Neural progenitor cell (in vitro differentiated cells): ENCODE results near the gene PRKAR1A. TPM values are rescaled to one million over a fixed set of nuclear protein-coding genes. Genes with fewer than 3 reads are reported as not detected.

Source experiments
- DNase-seq: peaks from one replicate; pipeline ENCODE4 v3.0.0-alpha.2; 2016; ENCODE audit warnings: low spot score
- H2AFZ ChIP-seq: fragments of 200-600 bp; sonication (generic); replicated peaks from 2 replicates; pipeline ENCODE4 v1.6.1; 2016; ENCODE audit warnings: antibody characterized with exemption
- H3F3A ChIP-seq: fragments of 200-600 bp; sonication (generic); 2 replicates; pipeline ENCODE4 v1.6.1; 2016; ENCODE audit warnings: antibody characterized with exemption, low read depth
- H3K27ac ChIP-seq: fragments of 200-600 bp; sonication (generic); 2 replicates; pipeline ENCODE4 v1.5.1; 2016; ENCODE audit warnings: mild to moderate bottlenecking
- H3K27me3 ChIP-seq: fragments of 200-600 bp; sonication (generic); 2 replicates; pipeline ENCODE4 v1.6.1; 2016; ENCODE audit warnings: mild to moderate bottlenecking, moderate library complexity
- H3K36me3 ChIP-seq: fragments of 200-600 bp; sonication (generic); 2 replicates; pipeline ENCODE4 v1.5.1; 2016
- H3K4me1 ChIP-seq: fragments of 200-600 bp; sonication (generic); 2 replicates; pipeline ENCODE4 v1.6.1; 2016; ENCODE audit warnings: mixed run types
- H3K4me2 ChIP-seq: fragments of 200-600 bp; sonication (generic); 2 replicates; pipeline ENCODE4 v1.6.1; 2016
- H3K4me3 ChIP-seq: fragments of 200-600 bp; sonication (generic); 2 replicates; pipeline ENCODE4 v1.5.1; 2016
- H3K79me2 ChIP-seq: fragments of 200-600 bp; sonication (generic); 2 replicates; pipeline ENCODE4 v1.6.1; 2016; ENCODE audit warnings: low read depth
- H3K9ac ChIP-seq: fragments of 200-600 bp; sonication (generic); 2 replicates; pipeline ENCODE4 v1.6.1; 2016
- H3K9me3 ChIP-seq: fragments of 200-600 bp; sonication (generic); 2 replicates; pipeline ENCODE4 v1.5.1; 2016; ENCODE audit warnings: low read depth
- H4K20me1 ChIP-seq: fragments of 200-600 bp; sonication (generic); 2 replicates; pipeline ENCODE4 v1.6.1; 2016; ENCODE audit warnings: low read depth
- H3K27ac Mint-ChIP-seq: 3 replicates; pipeline ENCODE4 v1.8.0; 2021; ENCODE audit warnings: mixed read lengths
- H3K27me3 Mint-ChIP-seq: 2 replicates; pipeline ENCODE4 v1.8.0; 2022; ENCODE audit warnings: low read depth, mild to moderate bottlenecking, inconsistent platforms, moderate library complexity, mixed read lengths; ENCODE audit not compliant: insufficient read depth
- H3K36me3 Mint-ChIP-seq: 3 replicates; pipeline ENCODE4 v1.8.0; 2021; ENCODE audit warnings: mixed read lengths
- H3K4me1 Mint-ChIP-seq: 3 replicates; pipeline ENCODE4 v1.8.0; 2021; ENCODE audit warnings: mixed read lengths
- H3K4me3 Mint-ChIP-seq: 3 replicates; pipeline ENCODE4 v1.8.0; 2021; ENCODE audit warnings: mild to moderate bottlenecking, moderate library complexity, mixed read lengths
- H3K9me3 Mint-ChIP-seq: 3 replicates; pipeline ENCODE4 v1.8.0; 2020; ENCODE audit warnings: mixed read lengths
- CTCF ChIP-seq: fragments of 200-600 bp; sonication (generic); IDR thresholded peaks from 2 replicates; pipeline ENCODE4 v1.5.1; 2017; ENCODE audit warnings: antibody characterized with exemption, mild to moderate bottlenecking
- EZH2 ChIP-seq: fragments of 200-600 bp; sonication (generic); IDR thresholded peaks from 2 replicates; pipeline ENCODE4 v1.6.1; 2017; ENCODE audit warnings: antibody characterized with exemption, mild to moderate bottlenecking, moderate library complexity
- EZH2phosphoT487 ChIP-seq: fragments of 200-600 bp; sonication (generic); IDR thresholded peaks from 2 replicates; pipeline ENCODE4 v1.6.1; 2017; ENCODE audit warnings: antibody characterized with exemption
- total RNA-seq: library from RNA; depleted of rRNA; stranded (reverse); fragments of >200 nt; gene quantifications from 2 replicates; pipeline ENCODE4 v1.2.3, GENCODE V29; 2015; ENCODE audit warnings: low replicate concordance

The PRKAR1A gene
- total RNA-seq, 1 donor from 2014 or later = 168 TPM

- no peak overlapping the region for H3K4me2 ChIP-seq
- DNase-seq = no peak
- TF ChIP-seq CTCF = no peak
- TF ChIP-seq EZH2 = no peak
- no peak for TF ChIP-seq EZH2phosphoT487
These were observed 43.4 kb upstream of the PRKAR1A start for GRCh38 chr17:68468788-68469187.

GRCh38 chr17:68470961-68471360 lies 41.3 kb upstream of the PRKAR1A start:
- Histone ChIP-seq H3K79me2 (no peaks in the 10 kb centered on the region), H3K4me3 (no peak overlapping the region), H3F3A (no peaks in the 10 kb centered on the region), H3K4me1 (no peaks in the 10 kb centered on the region), H3K27me3 (no peaks in the 10 kb centered on the region), H4K20me1 (no peaks in the 10 kb centered on the region), H3K36me3 (no peaks in the 10 kb centered on the region), H3K9ac (no peak overlapping the region), H3K27ac (no peak overlapping the region), H3K4me2 (no peak overlapping the region), H2AFZ (peak overlapping the region; percentile 69), H3K9me3 (no peaks in the 10 kb centered on the region)
- no peaks in the 10 kb centered on the region for H3K4me1 Mint-ChIP-seq
- no peak for TF ChIP-seq CTCF
- TF ChIP-seq EZH2phosphoT487 = no peak
- no peak for TF ChIP-seq EZH2
- no peak overlapping the region for H3K4me3 Mint-ChIP-seq
- H3K9me3 Mint-ChIP-seq = peaks cover 6% of the 10 kb centered on the region
- H3K36me3 Mint-ChIP-seq = no peaks in the 10 kb centered on the region
- DNase-seq = no peak
- H3K27me3 Mint-ChIP-seq = peaks cover 4% of the 10 kb centered on the region
- no peak overlapping the region for H3K27ac Mint-ChIP-seq

More at GRCh38 chr17:68468788-68469187, 43.4 kb upstream of the PRKAR1A start:
- Histone ChIP-seq H4K20me1 (no peaks in the 10 kb centered on the region), H3K36me3 (no peaks in the 10 kb centered on the region), H3K4me3 (no peak overlapping the region), H3K27me3 (no peaks in the 10 kb centered on the region), H3K27ac (no peak overlapping the region), H3K9me3 (no peaks in the 10 kb centered on the region), H3K4me1 (no peaks in the 10 kb centered on the region), H3K79me2 (no peaks in the 10 kb centered on the region), H3F3A (no peaks in the 10 kb centered on the region), H2AFZ (no peak overlapping the region), H3K9ac (no peak overlapping the region)
- H3K4me1 Mint-ChIP-seq = no peaks in the 10 kb centered on the region
- H3K4me3 Mint-ChIP-seq = no peak overlapping the region
- no peak overlapping the region for H3K27ac Mint-ChIP-seq
- H3K27me3 Mint-ChIP-seq = peaks cover 4% of the 10 kb centered on the region
- peaks cover 6% of the 10 kb centered on the region for H3K9me3 Mint-ChIP-seq
- no peaks in the 10 kb centered on the region for H3K36me3 Mint-ChIP-seq

- no peak overlapping the region for H3K4me3 ChIP-seq
- no peak for TF ChIP-seq EZH2phosphoT487
- no peak for TF ChIP-seq CTCF
- TF ChIP-seq EZH2 = no peak
- no peak overlapping the region for H2AFZ ChIP-seq
- DNase-seq = no peak
- H3K4me1 ChIP-seq = no peaks in the 10 kb centered on the region
- H4K20me1 ChIP-seq = no peaks in the 10 kb centered on the region
- no peaks in the 10 kb centered on the region for H3K36me3 ChIP-seq
- H3K36me3 Mint-ChIP-seq = no peaks in the 10 kb centered on the region
- no peaks in the 10 kb centered on the region for H3K9me3 ChIP-seq
- H3K4me3 Mint-ChIP-seq = no peak overlapping the region
- H3K79me2 ChIP-seq = no peaks in the 10 kb centered on the region
- no peak overlapping the region for H3K4me2 ChIP-seq
- no peak overlapping the region for H3K27ac Mint-ChIP-seq
- H3K27me3 Mint-ChIP-seq = peaks cover 2% of the 10 kb centered on the region
- no peak overlapping the region for H3K27ac ChIP-seq
- H3K9ac ChIP-seq = no peak overlapping the region
- H3K4me1 Mint-ChIP-seq = no peaks in the 10 kb centered on the region
- H3K27me3 ChIP-seq = no peaks in the 10 kb centered on the region
- no peaks in the 10 kb centered on the region for H3F3A ChIP-seq
- H3K9me3 Mint-ChIP-seq = no peaks in the 10 kb centered on the region
These were observed 31.3 kb upstream of the PRKAR1A start for GRCh38 chr17:68480885-68481284.
